Measurements from ENCODE around the gene TECR.

The TECR gene

GRCh38 chr19:14510311-14511228, 18.8 kb upstream of the TECR start:
- peak; percentile 68 for DNase-seq (ENCODE audit: low spot score)

GRCh38 chr19:14511229-14511593, 18.2 kb upstream of the TECR start:
- DNase-seq (ENCODE audit: low spot score): no peak

GRCh38 chr19:14512406-14512961, 16.9 kb upstream of the TECR start:
- no peak for DNase-seq (ENCODE audit: low spot score)

GRCh38 chr19:14514215-14514863, 15.1 kb upstream of the TECR start:
- no peak for DNase-seq (ENCODE audit: low spot score)

- DNase-seq (ENCODE audit: low spot score): no peak
Measured at GRCh38 chr19:14515501-14516047, 13.8 kb upstream of the TECR start.

GRCh38 chr19:14516048-14516534, 13.3 kb upstream of the TECR start:
- no peak for DNase-seq (ENCODE audit: low spot score)

GRCh38 chr19:14516746-14517438, 12.5 kb upstream of the TECR start:
- DNase-seq (ENCODE audit: low spot score): peak; percentile 29

GRCh38 chr19:14517446-14517839, 12.0 kb upstream of the TECR start:
- DNase-seq (ENCODE audit: low spot score): peak; percentile 31

GRCh38 chr19:14517840-14518505, 11.4 kb upstream of the TECR start, which contains the start of gene DNAJB1:
TSS of gene DNAJB1 (minus strand) at chr19:14518397. CDS start at chr19:14518349, 48 bp downstream.
- peak; percentile 81 for DNase-seq (ENCODE audit: low spot score)

- no peak for DNase-seq (ENCODE audit: low spot score)
Measured at GRCh38 chr19:14519245-14519859, 10.0 kb upstream of the TECR start.

GRCh38 chr19:14519860-14520407, 9.5 kb upstream of the TECR start:
- no peak for DNase-seq (ENCODE audit: low spot score)

- DNase-seq (ENCODE audit: low spot score): no peak
Measured at GRCh38 chr19:14520543-14520942, 8.9 kb upstream of the TECR start.

- no peak for DNase-seq (ENCODE audit: low spot score)
Measured at GRCh38 chr19:14525729-14526128, 3.7 kb upstream of the TECR start.

- no peak for DNase-seq (ENCODE audit: low spot score)
Measured at GRCh38 chr19:14526423-14526822, 3.0 kb upstream of the TECR start.

- no peak for DNase-seq (ENCODE audit: low spot score)
Measured at GRCh38 chr19:14528419-14529253, 758 bp upstream of the TECR start.

- DNase-seq (ENCODE audit: low spot score): no peak
Measured at GRCh38 chr19:14530005-14530348, 583 bp downstream of the TECR start.

- no peak for DNase-seq (ENCODE audit: low spot score)
Measured at GRCh38 chr19:14530506-14530905, 1.1 kb downstream of the TECR start.

GRCh38 chr19:14533450-14533849, 4.1 kb downstream of the TECR start:
- no peak for DNase-seq (ENCODE audit: low spot score)

GRCh38 chr19:14536926-14537692, 7.7 kb downstream of the TECR start:
- DNase-seq (ENCODE audit: low spot score): no peak
